ENCODE data around the gene ECM2. TPM values are rescaled to one million over a fixed set of nuclear protein-coding genes. Genes with fewer than 3 reads are reported as not detected.

ECM2 gene
- total RNA-seq, 1 donor from 2014 or later, result not detected

DNA sequence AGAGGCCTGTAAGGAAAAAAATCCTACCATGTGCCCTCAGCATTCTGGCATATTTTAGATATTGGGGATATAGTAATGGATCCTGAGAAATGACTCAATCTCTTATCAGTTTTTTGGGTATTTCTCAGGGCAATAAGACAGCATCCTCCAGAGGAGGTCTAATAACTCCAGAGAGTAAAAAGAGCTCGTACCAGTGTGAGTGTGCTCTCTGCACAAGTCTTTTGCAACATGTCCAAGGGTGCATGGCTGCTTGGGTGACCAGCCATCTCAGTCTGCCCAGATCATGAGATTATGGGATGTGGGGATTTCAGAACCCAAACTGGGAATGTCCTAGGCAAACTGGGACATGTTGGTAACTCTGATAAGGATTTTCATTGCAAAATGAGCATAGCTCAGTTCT, 68.7 kb downstream of the ECM2 start:
- peaks cover 5% of the 10 kb centered on the region for H3K4me1 Mint-ChIP-seq (ENCODE audit: low read depth)
- no peak overlapping the region for H3K27ac Mint-ChIP-seq
- H3K36me3 Mint-ChIP-seq (ENCODE audit: low read depth), result no peaks in the 10 kb centered on the region
- H3K27me3 Mint-ChIP-seq (ENCODE audit: low read depth), result no peaks in the 10 kb centered on the region
- intact Hi-C loops (cut with micrococcal nuclease), result no loop called here
- H3K4me3 Mint-ChIP-seq (ENCODE audit: low read depth), result no peak overlapping the region
- DNase-seq (ENCODE audit: low spot score), result no peak
- no peaks in the 10 kb centered on the region for H3K9me3 Mint-ChIP-seq

DNA sequence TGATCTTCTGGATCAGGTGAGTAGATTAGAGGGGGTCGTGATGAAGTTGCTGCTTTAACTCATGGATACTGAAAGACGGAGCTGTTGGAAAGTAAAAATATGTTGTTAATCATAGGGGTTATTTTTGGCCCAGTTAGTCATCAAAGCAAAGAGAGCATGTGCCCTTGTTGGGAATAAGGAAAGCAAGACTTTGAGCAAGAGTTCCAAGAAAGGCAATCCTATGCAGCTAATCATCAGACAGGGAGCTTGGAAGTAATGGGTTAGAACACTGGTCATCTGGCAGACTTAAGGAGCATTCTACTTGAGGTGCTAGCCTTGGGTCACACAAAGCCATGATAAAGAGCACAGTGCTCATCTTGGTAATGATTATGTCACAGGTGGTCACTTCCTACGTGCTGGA, 71.8 kb downstream of the ECM2 start:
- Mint-ChIP-seq H3K36me3 (ENCODE audit: low read depth) (no peaks in the 10 kb centered on the region), H3K27ac (no peak overlapping the region), H3K4me1 (ENCODE audit: low read depth) (peaks cover 5% of the 10 kb centered on the region), H3K9me3 (no peaks in the 10 kb centered on the region), H3K27me3 (ENCODE audit: low read depth) (no peaks in the 10 kb centered on the region), H3K4me3 (ENCODE audit: low read depth) (no peak overlapping the region)
- DNase-seq (ENCODE audit: low spot score), result no peak
- intact Hi-C loops (cut with micrococcal nuclease), result no loop called here

DNA sequence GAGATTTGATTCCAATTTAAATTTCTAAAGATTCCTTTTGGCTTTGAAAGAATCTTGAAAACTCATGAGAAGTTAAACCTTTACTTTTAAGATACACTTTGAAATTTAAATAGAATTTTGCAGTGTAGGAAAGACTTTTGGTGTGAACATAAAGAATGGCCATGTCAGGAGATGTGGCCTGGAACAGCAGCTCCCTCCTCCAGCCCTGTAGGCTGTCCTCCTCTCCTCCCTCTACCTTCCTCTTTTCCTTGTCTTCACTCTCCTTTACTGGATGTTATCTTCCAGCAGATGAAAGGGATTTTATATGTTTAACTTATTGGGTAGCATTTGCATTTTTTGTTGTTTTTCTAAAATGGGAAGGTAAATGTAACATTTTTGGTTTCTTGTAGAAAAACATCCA, 72.4 kb downstream of the ECM2 start:
- DNase-seq (ENCODE audit: low spot score), result no peak
- Mint-ChIP-seq H3K36me3 (ENCODE audit: low read depth) (no peaks in the 10 kb centered on the region), H3K27ac (no peak overlapping the region), H3K4me3 (ENCODE audit: low read depth) (no peak overlapping the region), H3K9me3 (no peaks in the 10 kb centered on the region), H3K27me3 (ENCODE audit: low read depth) (no peaks in the 10 kb centered on the region), H3K4me1 (ENCODE audit: low read depth) (peaks cover 5% of the 10 kb centered on the region)
- intact Hi-C loops (cut with micrococcal nuclease), result no loop called here

DNA sequence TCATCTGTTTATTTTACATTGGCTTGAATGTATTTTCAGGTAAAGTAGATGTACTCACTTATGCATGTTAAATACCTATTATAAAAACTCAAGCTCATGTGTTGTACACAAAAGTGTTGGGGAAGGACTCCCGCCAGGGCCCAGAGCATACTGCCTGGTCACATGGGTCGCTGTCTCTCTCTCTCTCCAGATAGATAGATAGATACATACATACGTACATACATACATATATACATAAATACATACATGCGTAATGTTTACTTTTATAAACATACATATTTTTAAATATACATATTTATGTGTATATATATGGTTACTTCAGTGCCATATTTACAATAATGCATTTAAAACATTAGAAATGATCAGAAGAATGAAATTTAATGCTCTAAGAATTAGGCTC, 78.2 kb downstream of the ECM2 start:
- intact Hi-C loops (cut with micrococcal nuclease), result no loop called here
- H3K4me3 Mint-ChIP-seq (ENCODE audit: low read depth), result no peak overlapping the region
- no peaks in the 10 kb centered on the region for H3K4me1 Mint-ChIP-seq (ENCODE audit: low read depth)
- no peaks in the 10 kb centered on the region for H3K27me3 Mint-ChIP-seq (ENCODE audit: low read depth)
- H3K36me3 Mint-ChIP-seq (ENCODE audit: low read depth), result no peaks in the 10 kb centered on the region
- no peak for DNase-seq (ENCODE audit: low spot score)
- no peaks in the 10 kb centered on the region for H3K9me3 Mint-ChIP-seq
- no peak overlapping the region for H3K27ac Mint-ChIP-seq

DNA sequence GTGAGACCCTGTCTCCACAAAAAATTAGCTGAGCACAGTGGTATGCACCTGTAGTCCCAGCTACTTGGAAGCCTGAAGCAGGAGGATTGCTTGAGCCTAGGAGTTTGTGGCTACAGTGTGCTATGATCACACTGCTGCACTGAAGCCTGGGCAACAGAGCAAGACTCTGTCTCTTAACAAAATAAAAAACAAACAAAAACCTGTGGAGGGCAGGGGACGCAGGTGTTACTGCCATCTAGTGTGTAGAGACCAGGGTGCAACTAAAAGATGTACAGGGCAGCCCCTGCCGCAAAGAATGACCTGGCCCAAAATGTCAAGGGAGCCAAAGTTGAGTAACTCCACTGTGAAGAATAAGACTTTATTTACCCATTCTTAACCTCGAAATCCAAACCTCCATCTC, 80.6 kb downstream of the ECM2 start:
- no peaks in the 10 kb centered on the region for H3K36me3 Mint-ChIP-seq (ENCODE audit: low read depth)
- H3K4me3 Mint-ChIP-seq (ENCODE audit: low read depth), result no peak overlapping the region
- H3K27ac Mint-ChIP-seq, result no peak overlapping the region
- no peak for DNase-seq (ENCODE audit: low spot score)
- H3K9me3 Mint-ChIP-seq, result no peaks in the 10 kb centered on the region
- intact Hi-C loops (cut with micrococcal nuclease), result no loop called here
- H3K4me1 Mint-ChIP-seq (ENCODE audit: low read depth), result no peaks in the 10 kb centered on the region
- no peaks in the 10 kb centered on the region for H3K27me3 Mint-ChIP-seq (ENCODE audit: low read depth)

DNA sequence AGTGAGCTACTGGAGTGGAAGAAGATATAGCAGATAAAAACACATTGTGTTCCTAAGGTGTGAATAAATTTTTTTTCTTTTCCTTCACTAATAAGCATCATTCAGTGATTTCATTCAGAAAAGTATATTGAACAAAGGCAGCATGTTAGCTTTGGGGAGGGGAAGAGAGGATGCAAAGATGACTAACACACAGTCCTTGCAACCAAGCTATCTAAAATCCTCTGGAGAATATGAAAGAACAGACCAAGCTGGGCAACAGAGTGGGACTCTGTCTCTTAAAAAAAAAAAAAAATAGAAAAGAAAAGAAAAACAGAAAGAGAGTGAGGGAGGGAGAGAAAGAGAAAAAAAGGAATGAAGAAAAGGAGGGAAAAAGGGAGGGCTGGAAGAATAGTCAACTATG, 89.3 kb downstream of the ECM2 start:
- intact Hi-C loops (cut with micrococcal nuclease), result no loop called here

More for the DNA sequence above, 89.3 kb downstream of the ECM2 start:
- Mint-ChIP-seq H3K4me3 (ENCODE audit: low read depth) (no peak overlapping the region), H3K4me1 (ENCODE audit: low read depth) (peaks cover under 1% of the 10 kb centered on the region), H3K36me3 (ENCODE audit: low read depth) (no peaks in the 10 kb centered on the region), H3K9me3 (no peaks in the 10 kb centered on the region), H3K27me3 (ENCODE audit: low read depth) (peaks cover 2% of the 10 kb centered on the region), H3K27ac (no peak overlapping the region)
- no peak for DNase-seq (ENCODE audit: low spot score)

Other genes with a start within 250 kb of the ECM2 start
- 177 and 186 TPM in 2 replicates for gene IARS1, start 242.3 kb downstream of the ECM2 start, total RNA-seq
- 73.2 and 75.5 TPM in 2 replicates for gene NOL8, start 210.6 kb downstream of the ECM2 start, total RNA-seq
- gene CENPP, start 210.0 kb downstream of the ECM2 start, total RNA-seq, result 19.2 and 21.0 TPM in 2 replicates
- gene OGN, start 131.4 kb downstream of the ECM2 start, total RNA-seq, result not detected in 2 replicates
- not detected in 2 replicates for gene OMD, start 111.5 kb downstream of the ECM2 start, total RNA-seq
- gene ASPN, start 53.5 kb downstream of the ECM2 start, total RNA-seq, result not detected in 2 replicates
- 11.5 and 14.8 TPM in 2 replicates for gene IPPK, start 134.1 kb upstream of the ECM2 start, total RNA-seq
- gene BICD2, start 228.8 kb upstream of the ECM2 start, total RNA-seq, result 22.8 and 23.6 TPM in 2 replicates